GM18873 (cell line): Measurements from ENCODE around the gene MCM6.

Experiments
- ATAC-seq: cut with Tn5 transposase; IDR thresholded peaks from one replicate; pipeline ENCODE4 v1.9.1; 2021; ENCODE audit warnings: mild to moderate bottlenecking, moderate library complexity, moderate number of reproducible peaks; ENCODE audit not compliant: unreplicated experiment, low FRiP score

Gene MCM6

DNA sequence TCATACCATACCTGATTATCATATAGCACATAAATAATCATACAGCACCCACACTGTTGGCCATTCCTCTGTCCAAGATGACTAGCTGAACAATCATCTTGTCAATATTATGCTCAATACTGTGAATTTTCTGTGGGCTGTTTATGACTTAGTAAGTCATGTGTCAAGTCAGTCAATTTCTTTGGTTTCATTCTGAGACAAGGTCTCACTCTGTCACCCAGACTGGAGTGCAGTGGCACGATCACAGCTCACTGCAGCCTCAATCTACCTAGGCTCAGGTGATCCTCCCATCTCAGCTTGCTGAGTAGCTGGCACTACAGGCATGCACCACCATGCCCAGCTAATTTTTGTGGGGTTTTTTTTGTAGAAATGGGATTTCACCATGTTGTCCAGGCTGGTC, 5.7 kb downstream of the MCM6 start:
- ATAC-seq, result no peak

DNA sequence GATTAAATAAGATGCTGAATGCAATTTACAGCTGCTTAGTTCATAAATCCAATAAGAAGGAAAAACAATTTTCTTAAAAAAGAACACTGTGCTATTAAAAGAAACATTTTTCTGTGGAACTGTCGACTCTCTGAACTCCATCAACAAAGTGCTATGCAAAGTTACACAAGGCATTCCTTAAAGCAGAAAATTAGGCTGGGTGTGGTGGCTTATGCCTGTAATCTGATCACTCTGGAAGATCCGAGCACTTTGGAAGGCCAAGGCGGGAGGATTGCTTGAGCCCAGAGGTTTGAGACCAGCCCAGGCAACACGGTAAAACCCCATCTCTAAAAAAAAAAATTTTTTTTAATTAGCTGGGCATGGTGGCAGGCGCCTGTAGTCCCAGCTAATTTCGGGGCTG, 13.0 kb downstream of the MCM6 start:
- ATAC-seq, result no peak

DNA sequence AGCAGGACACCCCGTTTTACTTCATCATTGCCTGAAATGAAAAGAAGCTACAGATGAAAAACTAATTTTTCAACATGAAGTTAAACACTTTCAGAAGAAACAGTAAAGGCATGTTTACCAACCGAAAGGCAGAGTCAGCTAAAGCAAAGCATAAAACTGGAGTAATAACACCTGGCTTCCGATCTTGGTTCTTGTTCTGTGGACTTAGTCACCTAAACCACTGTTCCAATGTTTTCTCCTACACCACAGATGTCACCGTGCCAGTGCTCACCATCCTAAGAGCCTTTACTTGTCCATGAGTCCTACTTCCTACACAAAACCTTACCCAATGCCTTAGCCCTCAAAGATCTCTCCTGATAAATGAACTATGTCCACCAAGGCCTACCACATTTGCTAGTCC, 13.5 kb downstream of the MCM6 start:
- ATAC-seq, result no peak

DNA sequence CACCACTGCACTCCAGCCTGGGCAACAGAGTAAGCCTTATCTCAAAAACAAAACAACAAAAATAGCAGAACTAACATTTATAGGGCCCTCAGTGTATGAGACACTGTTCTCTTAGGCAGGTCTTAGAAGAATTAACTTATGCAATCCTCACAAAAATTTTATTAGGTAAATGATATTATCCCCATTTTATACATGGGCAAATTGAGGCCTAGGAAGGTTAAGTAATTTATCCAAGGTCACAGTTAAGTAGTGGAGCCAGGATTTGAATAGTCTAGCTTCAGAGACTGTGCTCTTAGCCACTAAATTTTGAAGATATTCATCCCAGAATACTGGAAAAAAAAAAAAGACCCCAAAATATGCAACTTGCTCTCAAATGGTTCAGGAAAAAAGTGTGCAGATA, 22.8 kb downstream of the MCM6 start:
- ATAC-seq, result no peak

DNA sequence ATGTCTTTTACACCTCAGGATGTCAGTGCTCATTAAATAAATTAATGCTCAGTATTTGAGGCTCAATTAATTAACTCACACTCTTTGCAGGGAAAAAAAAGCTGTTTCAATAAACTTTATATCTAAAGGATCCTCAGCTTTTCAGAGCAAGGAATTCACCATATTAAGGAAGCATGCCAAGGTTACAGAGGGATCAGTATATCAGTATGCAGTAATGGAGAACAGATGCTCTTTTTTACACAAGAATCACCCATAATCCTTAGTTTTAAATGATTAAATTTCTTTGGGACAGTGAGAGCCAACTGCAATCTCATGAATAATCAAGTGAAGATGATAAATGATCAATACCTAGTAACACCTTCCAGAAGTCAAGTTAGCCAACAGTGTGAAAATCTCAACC, 24.4 kb downstream of the MCM6 start:
- no peak for ATAC-seq

DNA sequence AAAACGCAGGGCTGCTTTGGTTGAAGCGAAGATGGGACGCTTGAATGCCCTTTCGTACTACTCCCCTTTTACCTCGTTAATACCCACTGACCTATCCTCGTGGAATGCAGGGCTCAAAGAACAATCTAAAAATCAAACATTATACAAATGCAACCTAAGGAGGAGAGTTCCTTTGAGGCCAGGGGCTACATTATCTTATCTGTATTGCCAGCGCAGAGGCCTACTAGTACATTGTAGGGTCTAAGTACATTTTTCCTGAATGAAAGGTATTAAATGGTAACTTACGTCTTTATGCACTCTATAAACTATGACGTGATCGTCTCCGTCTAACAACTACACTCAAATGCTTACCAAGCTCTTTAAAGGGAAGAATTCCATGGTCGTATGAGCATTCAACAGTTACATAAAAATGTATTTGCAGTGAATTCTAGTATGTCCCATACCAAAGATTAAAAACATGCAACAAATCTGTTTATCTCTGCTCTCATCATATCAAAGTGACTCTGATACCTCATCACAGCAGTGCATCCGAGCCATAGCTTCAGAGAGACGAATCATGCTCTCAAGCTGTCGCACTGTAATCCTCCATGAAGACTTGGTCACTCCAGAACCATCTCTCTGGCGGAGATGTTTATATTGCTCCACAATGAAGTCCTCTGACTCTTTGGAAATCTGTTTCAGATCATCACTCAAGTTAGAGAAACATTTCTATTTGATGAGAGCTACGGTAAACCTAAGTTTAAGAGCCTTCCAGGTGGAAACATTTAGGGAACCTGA, 25.2 kb downstream of the MCM6 start:
- ATAC-seq, result no peak

DNA sequence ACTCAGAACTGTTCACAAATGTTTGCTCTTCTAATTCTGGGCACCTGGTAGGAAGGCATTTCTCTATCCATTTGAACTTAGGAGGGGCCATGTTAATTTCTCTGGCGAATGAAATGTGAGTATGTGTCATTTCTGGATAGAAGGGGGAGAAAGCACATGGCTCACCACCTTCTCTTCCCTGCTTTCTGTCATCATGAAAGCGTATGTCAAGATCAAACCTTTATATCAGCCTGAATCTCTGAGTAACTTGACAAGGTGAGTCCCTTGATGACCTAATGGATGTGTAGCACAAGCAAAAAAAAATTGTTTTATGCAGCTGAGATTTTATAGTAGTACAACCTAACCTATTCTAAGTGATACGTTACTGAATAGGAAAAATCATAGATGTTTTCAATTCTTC, 27.2 kb downstream of the MCM6 start:
- ATAC-seq, result no peak

DNA sequence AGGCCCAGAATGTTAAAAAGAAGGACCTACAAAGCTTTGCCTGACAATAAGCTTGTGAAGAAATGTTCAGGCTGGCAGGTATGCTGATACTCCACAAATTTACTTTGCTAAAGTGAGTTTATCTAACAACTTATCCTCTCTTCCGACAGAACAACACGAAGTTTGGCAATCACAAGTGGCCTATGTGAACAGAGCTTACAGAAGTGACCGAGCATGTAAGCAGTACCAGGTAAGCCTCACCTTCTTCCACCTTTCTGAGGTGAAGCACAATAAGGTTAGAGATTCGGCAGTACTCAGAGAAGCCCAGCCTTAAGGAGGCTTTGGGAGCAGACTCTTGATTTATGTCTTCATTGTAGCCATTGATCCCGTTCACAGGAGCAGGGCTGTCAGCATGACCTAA, 30.2 kb downstream of the MCM6 start:
- ATAC-seq, result no peak

DNA sequence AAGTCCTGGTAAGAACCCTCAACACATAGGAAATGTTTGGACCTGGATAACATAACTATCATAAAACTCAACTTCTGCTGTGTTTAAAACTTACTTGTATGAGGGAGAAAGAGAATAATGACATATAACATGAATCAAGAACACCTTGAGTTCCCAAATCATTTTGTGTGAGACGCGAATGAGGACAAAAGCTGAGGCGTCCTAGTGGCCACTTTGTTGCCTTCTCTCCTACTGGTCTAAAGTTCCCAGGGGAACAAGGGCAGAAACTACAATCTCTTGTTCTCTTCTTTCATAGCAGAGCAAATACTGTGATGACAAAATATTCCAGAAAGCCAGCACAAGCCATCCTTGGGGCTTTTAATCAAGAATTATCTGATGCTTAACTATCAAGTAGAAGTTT, 31.0 kb downstream of the MCM6 start:
- ATAC-seq, result no peak

DNA sequence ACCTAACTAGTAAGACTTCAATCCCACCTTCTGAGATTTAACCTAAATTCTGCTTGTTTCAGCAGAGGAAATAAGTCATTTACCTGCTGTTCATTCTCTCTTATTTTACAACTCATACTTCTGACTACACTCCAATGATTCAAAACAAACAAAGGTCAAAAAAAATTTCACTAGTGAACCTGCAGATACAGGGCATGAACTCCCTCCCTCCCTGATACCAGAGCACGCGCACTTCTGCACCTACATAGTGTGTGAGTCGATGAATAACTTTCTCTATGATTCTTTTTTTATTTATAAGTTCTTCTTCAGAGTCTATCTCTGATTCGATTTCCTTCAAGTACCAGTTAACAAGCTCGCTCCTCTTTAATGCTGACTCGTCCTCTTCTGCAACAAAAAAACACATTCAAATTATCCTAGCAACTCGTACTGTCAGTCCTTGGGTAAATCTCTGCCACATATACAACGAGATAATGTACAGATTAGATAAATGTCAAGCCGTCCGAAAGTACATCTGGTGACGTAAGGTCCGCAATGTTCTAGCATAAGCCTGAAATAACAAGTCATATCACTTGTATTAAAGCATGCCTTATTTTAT, 31.8 kb downstream of the MCM6 start:
- no peak for ATAC-seq

DNA sequence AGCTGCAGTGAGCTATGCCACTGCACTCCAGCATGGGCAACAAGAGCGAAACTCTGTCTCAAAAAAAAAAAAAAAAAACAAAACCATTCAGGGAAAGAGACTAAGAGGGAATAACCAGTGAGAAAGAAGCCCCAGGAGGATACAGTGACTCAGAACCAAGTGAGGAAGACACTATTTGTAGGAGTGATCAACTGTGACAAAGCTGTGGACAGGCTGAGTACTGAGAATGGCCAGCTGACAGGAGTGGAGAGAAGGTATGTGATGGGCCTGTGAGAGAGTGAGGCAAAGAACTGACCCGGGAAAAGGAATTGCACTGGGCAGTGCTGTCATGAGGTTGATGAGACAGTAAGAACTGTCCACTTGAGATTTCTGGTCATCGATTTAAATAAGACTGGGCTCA, 32.6 kb downstream of the MCM6 start:
- ATAC-seq, result no peak

DNA sequence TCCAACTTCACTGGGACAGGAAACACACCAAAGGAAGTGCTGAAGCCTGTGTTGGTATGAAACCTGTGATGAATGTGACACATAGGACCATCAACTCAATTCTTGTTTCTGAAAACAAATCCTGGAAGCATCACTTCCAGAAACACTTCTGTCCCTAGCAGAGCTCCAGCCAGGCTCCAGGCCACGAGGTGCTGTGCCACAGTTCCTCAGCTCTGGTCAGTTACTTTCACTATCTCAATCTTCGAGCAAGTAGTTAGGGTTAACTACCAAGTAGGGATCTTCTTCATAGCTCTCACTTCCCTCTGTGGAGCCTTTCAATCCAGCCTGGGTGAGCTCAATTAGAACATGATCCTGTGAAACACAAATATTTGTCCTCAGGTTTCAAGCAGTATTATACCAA, 35.6 kb downstream of the MCM6 start:
- ATAC-seq, result no peak

DNA sequence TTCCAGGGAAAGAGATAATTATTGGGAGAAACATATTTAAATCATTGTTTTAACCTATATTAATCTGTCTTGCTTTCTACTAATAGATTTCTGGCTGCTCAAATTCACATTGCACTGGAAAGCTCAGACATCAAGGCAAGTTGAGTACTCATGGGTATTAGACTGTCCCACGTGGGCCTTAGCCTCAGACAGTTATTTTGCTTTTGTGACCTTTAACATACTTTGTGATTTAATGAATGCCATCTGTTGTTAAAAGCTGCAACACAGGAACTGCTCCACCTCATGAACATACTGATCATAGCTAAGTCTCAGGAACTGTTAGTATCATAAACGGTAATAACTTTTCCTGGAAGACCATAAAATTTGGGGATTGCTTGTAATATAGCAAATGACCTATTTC, 36.5 kb downstream of the MCM6 start:
- no peak for ATAC-seq

DNA sequence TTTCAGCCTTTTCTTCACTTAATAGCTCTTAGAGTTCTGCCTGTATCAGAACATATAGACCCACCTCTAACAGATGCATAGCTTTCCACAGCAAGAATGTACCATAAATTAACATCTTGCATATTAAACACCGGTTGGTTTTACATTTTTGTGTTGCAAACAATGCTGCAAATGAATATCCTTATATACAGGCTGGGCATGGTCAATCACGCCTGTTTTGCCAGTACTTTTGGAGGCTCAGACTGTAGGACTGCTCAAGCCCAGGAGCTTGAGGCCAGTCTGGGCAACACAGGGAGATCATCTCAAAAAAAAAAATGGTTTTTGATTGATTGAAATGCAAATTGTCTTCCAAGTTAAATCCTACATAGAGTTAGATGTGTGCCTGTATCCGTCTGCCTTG, 37.7 kb downstream of the MCM6 start:
- ATAC-seq, result no peak

DNA sequence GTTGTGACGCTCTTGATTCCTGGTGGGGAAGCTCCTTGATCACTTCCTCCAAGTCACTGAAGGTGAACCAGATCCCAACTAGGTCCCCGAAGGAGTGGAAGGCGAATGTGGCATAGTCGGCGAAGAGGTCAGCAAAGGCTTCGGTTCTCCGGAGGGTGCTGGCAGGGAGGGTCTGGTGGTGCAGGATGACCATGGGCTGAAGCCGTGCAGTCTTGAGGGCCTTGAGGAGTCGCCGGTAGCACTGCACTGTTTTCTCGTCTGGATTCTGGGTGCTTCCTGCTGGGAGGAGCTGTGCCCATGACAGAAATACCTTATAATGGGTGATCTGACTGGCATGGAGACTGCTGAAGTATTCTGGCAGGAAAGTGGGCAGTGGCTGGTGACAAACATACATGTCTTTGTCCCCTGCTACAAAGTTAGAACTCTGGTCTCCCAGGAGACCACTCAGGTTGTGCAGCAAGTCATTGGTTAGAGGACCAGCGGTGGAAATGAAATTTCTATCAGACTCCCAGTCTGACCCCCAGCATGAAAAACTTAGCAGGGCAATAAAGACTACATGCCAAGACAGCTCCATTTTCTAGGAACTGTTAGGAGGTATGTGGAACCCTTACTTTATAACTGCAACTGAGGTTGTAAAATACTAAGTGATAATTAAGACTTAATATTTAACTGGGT, 39.5 kb downstream of the MCM6 start, which contains the start of gene LCT:
LCT (minus strand) TSS at position 589 of the 675 bp plus-strand sequence; CDS start at position 574, 15 bp downstream.
- no peak for ATAC-seq

DNA sequence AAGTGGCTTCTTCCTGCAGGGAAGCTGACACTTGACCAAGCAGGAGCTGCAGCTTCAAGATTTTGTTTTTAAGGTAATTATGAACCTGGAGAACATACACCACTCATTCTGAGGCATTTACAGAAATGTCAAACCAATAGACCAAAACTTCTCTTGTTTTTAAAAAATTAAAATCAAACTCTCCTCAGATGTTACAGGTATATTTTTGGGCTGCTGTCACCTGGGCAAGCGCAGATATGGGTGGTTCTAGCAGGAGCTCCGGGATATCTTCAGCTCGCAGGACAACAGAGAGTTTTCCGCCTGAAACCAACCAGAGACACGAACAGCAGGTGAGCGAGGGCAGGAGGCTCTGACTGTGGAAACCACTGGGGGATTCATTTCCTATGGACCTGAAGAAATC, 43.4 kb downstream of the MCM6 start:
- ATAC-seq, result no peak

DNA sequence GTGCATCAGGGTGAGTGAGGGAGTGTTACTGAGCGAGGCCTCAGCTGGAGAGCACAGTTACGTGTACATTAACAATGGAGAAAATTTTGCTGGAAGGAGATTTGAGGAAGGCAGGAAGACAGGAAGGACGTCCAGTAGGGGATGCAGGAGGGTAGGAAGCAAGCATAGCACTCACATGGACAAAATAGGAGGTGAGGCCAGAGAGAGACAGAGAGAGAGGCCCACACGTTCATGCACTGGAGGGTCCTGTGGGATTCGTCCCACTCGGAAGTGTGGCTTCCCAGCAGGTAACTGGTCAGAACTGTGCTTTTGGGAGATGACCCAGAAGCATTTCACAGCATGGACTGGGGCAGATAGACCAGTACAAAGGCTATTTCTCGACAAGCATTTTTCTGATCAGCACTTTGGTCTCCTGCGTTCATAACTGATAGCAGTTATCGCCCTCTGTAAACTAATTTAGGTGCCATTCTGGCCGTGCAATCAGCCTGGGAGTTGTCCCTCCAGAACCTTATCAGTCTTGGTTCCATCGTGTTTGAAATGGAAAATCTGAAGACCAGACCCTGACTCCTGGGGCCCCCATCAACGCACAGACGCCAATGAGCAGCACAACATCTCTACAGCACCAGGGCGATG, 44.9 kb downstream of the MCM6 start:
- no peak for ATAC-seq

DNA sequence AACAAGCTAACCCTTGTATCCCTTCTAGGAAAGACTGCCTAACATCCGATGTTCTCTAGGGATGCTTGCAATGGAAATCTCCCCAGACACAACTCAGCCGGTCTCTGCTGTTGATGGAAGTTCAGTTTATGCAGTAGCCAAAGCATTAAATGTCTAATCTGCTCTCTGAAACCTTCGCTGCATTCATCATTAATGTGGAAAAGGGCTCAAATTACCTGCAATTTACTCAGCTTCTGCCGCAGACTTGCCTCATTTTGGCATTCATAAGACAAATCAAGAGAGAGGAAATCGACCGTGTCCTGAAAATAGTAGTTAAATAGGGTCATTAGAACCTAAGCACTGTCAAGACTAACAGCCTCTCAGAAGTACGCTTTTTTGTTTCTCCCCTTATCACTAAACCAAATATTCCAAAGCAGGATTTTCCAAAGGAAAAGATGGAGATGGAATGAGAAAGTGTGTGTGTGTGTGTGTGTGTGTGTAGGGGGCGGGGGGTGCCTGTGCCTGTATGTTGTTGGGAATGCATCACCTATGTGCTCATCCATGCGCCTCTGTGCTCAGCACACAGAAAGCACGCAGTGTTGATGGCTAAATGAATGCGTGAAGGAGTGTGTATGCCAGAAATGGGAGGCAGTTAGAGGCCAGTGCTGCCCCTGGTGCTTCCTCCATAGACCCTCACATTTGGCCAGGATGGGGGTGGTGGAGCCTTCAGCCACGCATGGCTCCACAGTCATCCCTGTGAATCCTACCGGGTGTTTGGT, 46.7 kb downstream of the MCM6 start:
- no peak for ATAC-seq

DNA sequence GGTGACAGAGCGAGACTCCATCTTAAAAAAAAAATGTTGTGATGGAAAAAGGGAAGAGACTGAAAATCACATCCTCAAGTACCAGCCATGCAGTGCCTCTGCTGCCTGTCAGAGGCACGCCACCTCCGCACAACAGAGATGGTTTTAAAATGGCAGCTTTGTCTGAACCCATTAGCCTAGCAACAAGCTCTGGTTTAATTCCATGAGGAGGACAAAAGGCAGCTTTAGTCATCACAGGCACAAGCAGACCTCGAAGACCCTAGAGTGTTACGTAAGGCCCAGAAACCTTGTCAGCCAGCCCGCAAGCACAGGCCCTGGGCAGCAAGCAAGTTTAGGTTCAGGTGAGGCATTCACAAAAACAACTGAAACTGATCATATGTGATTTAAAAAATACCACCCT, 49.7 kb downstream of the MCM6 start:
- no peak for ATAC-seq

DNA sequence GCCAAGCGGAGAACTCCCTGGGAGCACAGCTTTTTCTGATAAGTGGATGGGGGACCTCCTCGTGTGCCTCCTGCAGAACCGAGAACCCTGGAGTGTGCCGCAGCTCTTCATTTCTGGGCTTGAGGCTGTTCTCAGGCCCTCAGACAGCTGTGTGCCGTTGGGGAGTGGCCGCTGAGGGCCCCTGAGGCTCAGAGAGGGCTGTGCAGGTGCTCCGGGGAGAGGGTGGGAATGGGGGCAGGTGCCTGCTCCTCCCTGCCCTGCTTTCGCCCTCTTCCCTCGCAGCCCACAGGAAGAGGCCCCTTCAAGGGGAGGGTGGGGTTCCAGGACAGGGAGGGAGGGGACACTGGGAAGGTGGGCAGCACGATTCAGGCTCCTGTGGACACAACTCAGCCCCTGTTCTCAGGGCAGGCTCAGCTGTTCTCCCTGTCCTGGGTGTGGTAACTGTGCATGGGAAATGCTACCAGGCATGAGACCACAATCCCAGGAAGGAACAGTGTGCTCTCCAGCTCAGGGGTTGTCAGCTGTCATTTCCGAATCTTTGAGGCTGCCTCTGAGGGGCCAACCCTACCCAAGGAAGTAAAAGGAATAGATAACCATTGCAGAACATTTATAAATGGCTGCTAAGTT, 50.6 kb downstream of the MCM6 start:
- ATAC-seq, result no peak
